ENCODE results near the gene ARIH2.

The ARIH2 gene

DNA sequence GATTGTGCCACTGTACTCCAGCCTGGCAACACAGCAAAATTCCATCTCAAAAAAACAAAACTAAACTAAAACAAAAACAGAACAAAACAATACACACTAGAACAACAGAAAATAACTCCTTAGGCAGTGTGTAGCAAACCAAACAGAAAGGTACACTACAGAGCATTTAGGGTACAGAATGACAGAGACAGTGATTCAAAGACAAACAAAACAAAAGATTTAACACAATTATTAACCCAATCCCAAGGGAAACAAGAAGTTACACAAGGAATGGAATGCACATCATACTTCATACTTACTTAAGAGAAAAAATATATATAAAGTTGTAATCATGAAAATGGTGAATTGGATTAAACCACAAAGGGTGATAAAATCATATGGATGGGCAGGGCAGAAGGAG lies 32.9 kb upstream of the ARIH2 start:
- no peak for DNase-seq (ENCODE audit: low spot score)

GRCh38 chr3:48891606-48892005 lies 27.0 kb upstream of the ARIH2 start:
- DNase-seq (ENCODE audit: low spot score): no peak
- no peak for TF ChIP-seq CTCF (IDR thresholded peaks at IDR 0.05; ENCODE audit: borderline replicate concordance, control extremely low read depth, extremely low read depth, insufficient read depth, missing control alignments)
- in situ Hi-C loops (cut with MboI; ENCODE audit: low sequenced_read_pairs, unreplicated experiment): no loop called here

More for the DNA sequence above, 32.9 kb upstream of the ARIH2 start:
- in situ Hi-C loops (cut with MboI; ENCODE audit: low sequenced_read_pairs, unreplicated experiment): no loop called here
- no peak for TF ChIP-seq CTCF (IDR thresholded peaks at IDR 0.05; ENCODE audit: borderline replicate concordance, control extremely low read depth, extremely low read depth, insufficient read depth, missing control alignments)

- TF ChIP-seq CTCF (IDR thresholded peaks at IDR 0.05; ENCODE audit: borderline replicate concordance, control extremely low read depth, extremely low read depth, insufficient read depth, missing control alignments): no peak
- in situ Hi-C loops (cut with MboI; ENCODE audit: low sequenced_read_pairs, unreplicated experiment): no loop called here
- DNase-seq (ENCODE audit: low spot score): no peak
These were observed 24.1 kb upstream of the ARIH2 start for GRCh38 chr3:48894516-48894915.

DNA sequence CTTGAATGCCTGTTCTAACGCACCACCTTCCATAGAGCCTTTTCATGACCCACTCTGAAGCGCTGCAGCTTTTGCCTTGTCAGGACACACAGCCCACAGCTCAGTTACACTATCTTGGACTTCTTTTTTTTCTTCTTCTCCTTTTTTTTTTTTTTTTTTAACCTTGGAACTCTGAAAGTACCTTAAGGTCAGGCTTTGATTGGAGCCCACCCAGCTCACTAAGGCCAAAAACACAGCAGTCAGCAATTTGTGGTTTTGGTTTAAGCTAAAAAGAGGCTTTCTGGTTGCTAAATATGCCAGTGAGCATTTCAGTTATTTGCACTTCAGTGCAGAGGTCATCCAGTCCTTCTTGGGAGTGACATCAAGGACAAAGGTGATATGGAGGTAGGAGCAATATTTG lies 21.7 kb upstream of the ARIH2 start:
- DNase-seq (ENCODE audit: low spot score): no peak
- TF ChIP-seq CTCF (IDR thresholded peaks at IDR 0.05; ENCODE audit: borderline replicate concordance, control extremely low read depth, extremely low read depth, insufficient read depth, missing control alignments): no peak
- in situ Hi-C loops (cut with MboI; ENCODE audit: low sequenced_read_pairs, unreplicated experiment): no loop called here

GRCh38 chr3:48897460-48898376 lies 20.9 kb upstream of the ARIH2 start:
- no peak for TF ChIP-seq CTCF (IDR thresholded peaks at IDR 0.05; ENCODE audit: borderline replicate concordance, control extremely low read depth, extremely low read depth, insufficient read depth, missing control alignments)
- DNase-seq (ENCODE audit: low spot score): no peak
- in situ Hi-C loops (cut with MboI; ENCODE audit: low sequenced_read_pairs, unreplicated experiment): no loop called here

DNA sequence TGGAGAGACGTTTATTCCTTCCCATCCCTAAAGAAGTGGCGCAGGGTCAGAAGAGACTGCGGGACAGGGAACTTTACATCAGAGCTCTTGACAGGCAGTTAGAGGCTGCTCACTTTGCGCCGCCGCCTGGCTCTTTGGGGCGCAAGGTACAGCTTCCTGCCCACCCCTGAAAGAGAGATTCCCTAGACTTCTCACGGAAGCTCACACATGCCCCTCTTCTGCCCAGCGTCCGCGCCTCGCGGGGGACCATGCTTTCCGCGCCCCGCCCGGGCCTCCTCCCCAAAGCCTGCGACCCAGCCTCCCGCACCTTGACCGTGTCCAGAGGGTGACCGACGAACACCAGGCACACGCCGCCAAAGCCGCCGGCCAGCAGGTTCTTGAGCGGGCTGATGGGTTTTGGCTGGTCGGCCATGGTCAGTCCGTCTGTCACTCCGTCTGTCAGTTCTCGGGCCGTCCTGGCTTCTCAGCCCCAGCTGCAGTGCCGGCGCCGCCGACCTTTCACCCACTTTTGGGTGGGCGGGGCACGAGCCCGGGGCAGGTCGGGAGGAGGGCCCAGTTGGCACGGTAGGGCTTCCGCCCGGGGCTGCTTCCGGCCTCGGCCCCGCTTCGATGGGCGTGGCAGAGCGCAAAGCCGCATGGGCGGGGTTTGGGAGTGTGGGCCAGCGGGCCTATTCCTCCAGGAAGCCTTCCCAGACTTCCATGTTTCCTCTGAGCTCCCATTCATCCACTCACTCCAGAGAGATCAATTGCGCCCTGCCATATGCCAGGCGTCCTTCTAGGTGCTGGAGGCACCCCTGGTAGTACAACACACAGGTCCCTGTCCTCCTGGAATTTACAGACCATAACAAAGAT lies 20.0 kb upstream of the ARIH2 start, which contains the start of gene SLC25A20:
Gene SLC25A20 (minus strand): TSS at position 500 of the 852 bp plus-strand sequence. CDS start 88 bp downstream, at position 412.
- in situ Hi-C loops (cut with MboI; ENCODE audit: low sequenced_read_pairs, unreplicated experiment): no loop called here
- no peak for TF ChIP-seq CTCF (IDR thresholded peaks at IDR 0.05; ENCODE audit: borderline replicate concordance, control extremely low read depth, extremely low read depth, insufficient read depth, missing control alignments)
- peak; percentile 95 for DNase-seq (ENCODE audit: low spot score)
